AG08395 (cell line): ENCODE results near the gene LSM2.

Experiments used
- DNase-seq: peaks from one replicate; pipeline ENCODE4 v3.0.0; 2012; ENCODE audit warnings: mixed read lengths, low spot score

LSM2 gene

DNA sequence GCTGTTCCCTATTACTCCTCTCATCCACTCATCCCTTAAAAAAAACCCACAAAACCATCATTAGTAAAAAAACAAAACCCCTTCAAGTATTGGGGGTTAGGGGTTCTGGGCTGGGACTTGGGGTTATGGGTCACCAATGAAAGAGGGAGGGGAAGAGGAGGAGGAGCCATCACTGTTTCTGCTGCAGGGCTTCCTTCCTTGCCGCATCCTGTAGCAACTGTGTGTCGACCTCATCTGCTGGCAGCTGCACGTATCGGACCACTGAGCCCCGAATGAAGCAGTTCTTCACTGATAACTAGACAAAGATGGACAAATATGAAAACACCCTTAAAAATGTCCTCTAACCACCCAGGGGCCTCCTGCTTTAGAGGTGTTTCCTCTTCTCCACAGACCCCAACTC is 9.2 kb downstream of the LSM2 start:
- DNase-seq: no peak

- no peak for DNase-seq
Observed at GRCh38 chr6:31796993-31797385, 9.8 kb downstream of the LSM2 start.

- DNase-seq: peak; percentile 98
Observed at GRCh38 chr6:31795616-31796298, 11.0 kb downstream of the LSM2 start, which contains the start of gene VARS1. TSS of gene VARS1 (minus strand) at chr6:31795752. CDS start at chr6:31795217, 535 bp downstream.

GRCh38 chr6:31794866-31795615 is 11.7 kb downstream of the LSM2 start:
- DNase-seq: no peak

- DNase-seq: peak; percentile 26
Observed at GRCh38 chr6:31794294-31794865, 12.4 kb downstream of the LSM2 start.

- peak; percentile 1 for DNase-seq
Observed at GRCh38 chr6:31793927-31794245, 12.9 kb downstream of the LSM2 start.

DNA sequence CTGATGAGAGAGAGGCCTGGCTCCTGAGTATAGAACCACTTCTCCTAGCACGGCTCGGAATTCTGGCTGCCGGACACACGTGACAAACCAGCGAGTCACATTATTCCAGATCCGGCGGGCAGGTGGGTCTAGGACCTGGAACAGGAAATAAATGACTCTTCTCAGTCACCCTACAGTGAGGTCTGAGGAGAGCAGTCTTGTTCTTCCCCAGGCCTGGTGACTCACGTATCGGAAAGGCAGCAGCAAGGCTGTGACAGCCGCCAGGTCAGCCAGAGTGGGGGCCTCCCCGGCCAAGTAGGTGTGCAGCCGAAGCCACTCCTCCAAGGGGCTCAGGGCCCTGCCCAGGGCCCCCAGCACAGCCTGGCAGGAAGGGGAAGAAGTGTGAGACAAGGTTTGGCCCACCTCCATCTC is 14.0 kb downstream of the LSM2 start:
- peak; percentile 1 for DNase-seq

- DNase-seq: no peak
Observed at GRCh38 chr6:31792090-31792374, 14.7 kb downstream of the LSM2 start.

- peak; percentile 82 for DNase-seq
Observed at GRCh38 chr6:31791324-31792089, 15.3 kb downstream of the LSM2 start.

DNA sequence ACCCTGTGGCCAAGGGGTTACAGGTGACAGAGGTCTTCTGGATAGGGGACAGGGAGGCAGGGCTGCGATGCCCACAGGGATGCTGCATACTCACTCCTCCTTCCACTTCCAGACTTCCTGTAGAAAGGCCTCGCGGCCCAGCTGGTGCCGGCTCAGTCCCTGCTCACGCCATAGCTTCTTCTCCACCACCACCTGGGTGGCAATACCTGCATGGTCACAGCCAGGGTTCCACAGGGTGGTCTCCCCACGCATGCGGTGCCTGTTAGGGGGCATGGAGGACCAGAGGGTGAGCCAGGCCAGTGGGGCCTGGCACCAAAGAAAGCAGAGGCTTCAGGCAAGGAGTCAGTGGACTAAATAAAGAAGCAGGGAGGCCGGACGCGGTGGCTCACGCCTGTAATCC is 21.3 kb downstream of the LSM2 start:
- DNase-seq: no peak

GRCh38 chr6:31784098-31784925 is 22.5 kb downstream of the LSM2 start:
- no peak for DNase-seq

DNA sequence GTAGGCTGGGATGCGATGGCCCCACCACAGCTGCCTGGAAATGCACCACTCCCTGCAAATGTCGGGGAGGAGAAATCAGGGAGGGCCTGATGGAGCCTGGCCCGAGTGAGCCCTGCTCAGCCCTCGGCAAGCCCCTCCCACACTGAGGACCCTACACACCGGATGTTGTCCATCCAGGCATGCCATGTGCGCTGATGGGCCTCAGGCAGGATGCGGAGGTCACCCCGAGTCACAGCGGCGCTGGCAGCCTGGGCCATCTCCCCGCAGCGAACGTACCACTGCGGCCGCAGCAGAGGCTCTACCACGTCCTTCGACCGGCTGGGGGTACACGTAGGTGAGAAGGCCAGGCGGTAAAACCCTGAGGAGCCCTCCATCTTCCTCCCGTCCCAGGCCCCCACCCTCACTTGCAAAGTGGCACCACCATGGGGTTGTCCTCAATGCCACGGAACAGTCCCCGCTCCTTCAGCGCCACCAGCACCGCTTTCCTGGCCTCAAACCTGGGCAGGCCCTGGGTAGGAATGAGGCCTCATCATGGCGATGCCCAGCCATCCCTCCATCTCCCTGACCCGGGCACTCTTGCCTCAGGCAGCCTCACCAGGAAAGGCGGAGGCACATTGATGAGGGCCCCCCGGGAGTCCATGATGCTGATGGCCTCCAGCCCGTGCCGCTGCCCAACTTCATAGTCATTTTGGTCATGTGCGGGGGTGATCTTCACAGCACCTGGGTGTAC is 24.5 kb downstream of the LSM2 start:
- no peak for DNase-seq

DNA sequence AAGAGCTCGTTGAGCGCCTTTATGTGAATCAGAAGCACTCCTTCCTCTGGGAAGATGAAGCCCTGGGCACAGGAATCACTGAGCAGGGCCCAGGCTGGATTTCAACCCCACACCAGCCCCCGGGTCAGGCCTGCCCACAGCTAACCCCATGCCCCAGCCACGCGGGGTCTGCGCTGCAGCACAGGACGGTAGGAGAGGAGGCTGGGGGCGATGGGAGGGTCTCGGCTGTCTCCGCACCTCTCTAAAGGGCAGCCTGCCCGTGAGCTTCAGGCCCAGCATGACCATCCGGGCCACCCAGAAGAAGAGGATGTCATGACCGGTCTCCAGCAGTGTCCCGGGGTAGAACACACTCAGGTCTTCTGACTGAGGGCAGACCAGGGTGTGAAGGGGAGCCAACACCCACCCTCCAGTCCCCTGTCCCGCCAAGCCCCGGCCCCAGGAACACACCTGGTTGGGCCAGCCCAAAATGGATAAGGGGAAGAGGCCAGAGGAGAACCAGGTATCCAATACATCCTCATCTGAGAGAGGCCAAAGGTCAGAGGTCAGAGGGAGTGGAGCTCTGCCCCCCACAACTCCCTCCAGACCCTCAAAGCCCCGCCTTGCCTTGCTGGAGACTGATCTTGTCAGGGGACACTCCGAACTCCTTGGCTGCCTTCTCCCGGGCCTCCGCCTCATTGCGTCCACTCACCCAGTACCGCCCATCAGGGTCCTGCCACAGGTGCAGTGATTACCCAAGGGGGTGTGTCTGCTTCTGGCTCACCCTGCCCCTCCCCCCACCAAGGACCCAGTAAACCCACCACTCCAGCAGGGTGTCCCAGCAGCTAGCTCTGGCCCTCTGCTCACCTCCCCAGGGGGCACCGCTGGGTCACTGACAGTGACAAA is 25.3 kb downstream of the LSM2 start:
- DNase-seq: no peak

DNA sequence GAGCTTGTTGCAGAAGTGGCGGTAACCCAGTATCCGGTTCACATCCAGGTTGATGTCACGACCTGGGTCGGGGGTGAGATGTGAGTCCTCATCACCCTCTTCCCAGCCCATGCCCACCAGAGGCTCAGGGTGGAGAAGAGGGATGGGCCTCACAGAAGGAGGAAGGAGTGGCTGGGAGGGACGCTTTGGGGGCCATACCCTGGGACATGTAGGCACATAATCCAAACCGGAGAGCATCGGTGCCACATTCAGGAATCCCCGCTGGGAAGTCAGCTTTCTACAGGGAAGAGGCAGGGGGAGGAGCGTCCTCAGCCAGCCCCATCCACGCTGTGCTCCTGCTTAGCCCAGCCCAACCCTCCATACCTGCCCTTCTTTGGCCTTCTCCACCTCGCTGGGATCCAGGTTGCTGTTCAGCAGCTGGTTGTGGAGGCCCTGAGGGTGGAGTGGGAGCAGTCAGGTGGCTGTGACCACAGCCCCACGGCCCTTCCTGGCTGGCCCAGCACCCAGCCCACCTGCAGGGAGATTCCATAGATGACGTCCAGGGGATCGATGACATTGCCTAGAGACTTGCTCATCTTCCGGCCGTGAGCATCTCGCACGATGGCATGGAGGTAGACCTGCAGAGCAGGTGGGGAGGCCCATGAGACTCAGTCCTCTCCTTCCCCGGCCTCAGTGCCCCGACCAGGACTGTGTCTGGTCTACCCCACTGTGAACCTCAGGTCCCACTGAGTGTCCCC is 26.1 kb downstream of the LSM2 start:
- DNase-seq: no peak

DNA sequence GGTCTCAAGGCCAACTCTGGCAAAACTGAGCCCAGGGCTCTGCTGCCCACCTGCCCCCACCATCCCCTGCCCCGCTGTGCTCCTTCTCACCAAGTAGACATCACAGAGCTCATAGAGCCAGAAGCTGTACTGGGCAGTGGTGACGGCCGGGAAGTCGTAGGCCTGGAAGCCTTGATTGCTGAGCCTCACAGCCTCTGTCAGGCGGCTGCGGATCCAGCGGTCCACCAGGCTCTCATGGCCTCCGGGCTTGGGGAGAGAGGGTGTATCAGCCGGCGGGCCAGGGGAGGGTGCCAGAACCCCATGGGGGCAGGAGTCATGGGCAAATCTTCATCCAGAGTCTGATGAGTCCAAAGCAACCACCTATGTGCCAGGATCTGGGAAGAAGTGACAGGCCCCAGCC is 26.9 kb downstream of the LSM2 start:
- DNase-seq: no peak

DNA sequence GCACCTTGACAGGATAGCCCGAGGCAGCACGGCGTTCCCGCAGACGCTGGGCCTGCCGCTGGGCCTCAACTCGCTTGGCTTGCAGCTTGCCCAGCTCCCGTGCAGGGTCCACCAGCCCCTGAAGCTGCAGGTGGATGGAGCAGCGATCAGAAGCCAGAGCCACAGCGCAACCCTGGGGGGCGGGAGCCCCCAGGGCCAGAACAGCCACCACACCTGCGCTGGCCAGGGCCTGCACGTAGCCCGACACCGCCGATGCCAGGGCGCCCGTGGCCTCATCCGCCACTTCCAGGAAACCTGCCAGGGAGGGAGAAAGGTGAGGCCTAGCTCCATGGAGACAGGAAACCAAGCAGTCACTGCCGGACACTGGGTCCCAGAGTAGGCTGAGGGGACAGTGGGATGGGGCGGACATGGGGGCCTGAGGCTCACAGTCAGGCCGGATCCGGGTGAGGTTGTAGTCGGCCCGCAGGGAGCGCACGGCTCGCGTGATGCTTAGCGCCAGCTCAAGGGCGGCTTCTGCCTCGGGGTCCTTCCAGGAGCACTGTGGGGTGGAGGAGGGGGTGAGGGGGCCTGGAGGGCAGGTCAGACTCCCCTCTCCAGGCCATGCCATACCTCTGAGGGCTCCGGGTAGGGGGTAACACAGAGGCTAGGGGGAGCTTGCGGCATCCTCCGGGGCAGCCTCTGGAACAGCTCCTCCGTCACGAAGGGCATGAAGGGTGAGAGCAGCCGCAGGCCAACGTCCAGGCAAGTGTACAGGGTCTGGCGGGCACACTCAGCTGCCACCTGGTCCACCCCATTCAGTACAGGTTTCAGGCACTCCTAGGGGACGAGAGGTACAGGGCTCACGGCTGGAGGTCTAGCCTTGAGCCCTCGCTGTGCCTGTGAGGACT is 27.5 kb downstream of the LSM2 start:
- no peak for DNase-seq

DNA sequence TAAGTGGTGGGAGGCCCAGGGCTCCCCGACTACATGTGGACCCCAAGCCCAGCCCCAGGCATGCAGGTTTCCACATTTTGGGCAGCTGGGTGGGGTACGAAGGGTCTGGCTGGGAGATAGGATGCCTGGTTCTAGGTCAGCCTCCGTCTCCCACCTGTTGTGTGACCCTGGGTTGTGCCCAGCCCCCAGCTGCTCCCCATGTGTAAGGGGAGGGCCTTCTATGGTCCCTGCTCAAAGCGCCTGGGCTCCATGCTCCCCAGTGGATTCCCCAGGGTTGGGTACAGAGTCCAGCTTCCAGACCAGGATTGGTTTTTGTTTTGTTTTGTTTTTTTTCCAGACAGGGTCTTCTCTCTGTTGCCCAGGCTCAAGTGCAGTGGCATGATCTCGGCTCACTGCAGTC is 28.6 kb downstream of the LSM2 start:
- no peak for DNase-seq

DNA sequence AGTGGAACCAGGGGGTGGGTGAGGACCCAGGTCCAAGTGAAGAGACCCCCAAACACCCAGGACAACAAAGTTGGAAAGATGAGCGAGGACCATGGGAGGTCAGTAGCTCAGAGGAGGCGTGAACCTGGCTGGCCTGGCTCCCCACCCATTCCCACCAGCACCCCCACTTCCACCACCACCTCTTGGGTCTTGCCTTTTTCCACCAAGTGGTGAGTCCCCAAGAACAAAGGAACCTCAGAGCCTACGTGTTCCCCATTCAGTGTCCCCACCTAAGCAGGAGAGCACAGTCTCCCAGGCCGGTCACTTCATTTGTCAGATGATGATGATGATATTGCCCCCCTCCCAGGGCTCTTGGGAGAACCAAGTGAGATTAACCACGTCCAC is 29.1 kb downstream of the LSM2 start:
- DNase-seq: no peak
